GM12801 (cell line): ENCODE measurements around the gene HIVEP2.

Experiments used
- TF ChIP-seq, protein P1 (sequence below): IDR thresholded peaks from one replicate; pipeline ENCODE4 v1.5.1; 2011; ENCODE audit warnings: control low read depth; ENCODE audit not compliant: insufficient read length; ENCODE audit errors: extremely low read depth

The HIVEP2 gene

DNA sequence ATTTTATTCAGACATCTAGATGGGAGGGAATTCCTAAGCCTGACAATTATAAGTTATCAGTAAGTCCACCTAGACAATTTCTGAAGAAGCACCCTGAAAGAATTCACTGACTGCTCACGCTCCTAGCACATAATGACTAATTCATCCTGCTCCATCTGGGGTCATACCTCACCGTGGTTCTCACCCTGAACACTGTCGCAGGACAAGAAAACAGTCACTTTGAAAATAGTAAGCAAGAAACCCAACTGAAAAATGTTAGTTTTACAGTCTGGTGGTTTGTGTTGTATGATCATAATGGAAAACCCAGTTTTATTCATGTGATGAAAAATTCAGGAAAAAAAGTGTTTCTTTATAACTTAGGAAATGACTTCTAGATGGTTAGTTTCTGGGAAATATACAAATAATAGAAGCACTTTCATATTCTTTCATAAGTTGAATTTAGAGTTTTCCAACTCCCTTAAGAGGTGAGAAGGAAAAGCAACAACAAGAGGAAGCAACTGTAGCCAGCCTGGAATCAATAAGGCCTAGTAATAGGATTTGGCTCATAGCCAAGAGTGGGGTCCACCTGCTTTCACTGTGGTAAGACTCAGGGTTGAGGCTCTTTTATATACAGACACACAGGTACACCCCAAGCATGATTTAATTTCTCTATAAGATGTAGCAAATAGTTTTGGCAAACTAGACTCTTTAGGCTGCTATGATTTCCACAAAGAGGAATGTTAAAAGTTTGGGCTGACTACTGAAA is 94.1 kb downstream of the HIVEP2 start:
- TF ChIP-seq, protein P1, sequence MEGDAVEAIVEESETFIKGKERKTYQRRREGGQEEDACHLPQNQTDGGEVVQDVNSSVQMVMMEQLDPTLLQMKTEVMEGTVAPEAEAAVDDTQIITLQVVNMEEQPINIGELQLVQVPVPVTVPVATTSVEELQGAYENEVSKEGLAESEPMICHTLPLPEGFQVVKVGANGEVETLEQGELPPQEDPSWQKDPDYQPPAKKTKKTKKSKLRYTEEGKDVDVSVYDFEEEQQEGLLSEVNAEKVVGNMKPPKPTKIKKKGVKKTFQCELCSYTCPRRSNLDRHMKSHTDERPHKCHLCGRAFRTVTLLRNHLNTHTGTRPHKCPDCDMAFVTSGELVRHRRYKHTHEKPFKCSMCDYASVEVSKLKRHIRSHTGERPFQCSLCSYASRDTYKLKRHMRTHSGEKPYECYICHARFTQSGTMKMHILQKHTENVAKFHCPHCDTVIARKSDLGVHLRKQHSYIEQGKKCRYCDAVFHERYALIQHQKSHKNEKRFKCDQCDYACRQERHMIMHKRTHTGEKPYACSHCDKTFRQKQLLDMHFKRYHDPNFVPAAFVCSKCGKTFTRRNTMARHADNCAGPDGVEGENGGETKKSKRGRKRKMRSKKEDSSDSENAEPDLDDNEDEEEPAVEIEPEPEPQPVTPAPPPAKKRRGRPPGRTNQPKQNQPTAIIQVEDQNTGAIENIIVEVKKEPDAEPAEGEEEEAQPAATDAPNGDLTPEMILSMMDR, result no peak

GRCh38 chr6:142848976-142849375 is 96.0 kb downstream of the HIVEP2 start:
- TF ChIP-seq, protein P1, result no peak

DNA sequence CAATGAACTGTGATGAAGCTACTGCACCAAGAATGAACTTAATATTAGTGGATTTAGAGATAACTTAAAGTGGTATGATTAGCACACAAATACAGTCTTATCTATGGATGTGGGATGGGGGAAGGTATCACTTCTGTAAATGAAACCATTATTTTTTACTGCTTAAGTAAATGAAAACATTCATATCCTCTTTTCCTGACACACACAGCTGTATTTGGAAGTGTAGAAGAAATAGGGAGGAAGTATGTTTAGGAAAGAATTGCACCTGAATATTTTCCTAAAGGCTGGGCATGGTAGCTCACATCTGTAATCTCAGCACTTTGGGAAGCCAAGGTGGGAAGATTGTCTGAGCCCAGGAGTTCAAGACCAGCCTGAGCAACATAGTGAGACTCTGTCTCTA is 96.8 kb downstream of the HIVEP2 start:
- TF ChIP-seq, protein P1, result no peak

- TF ChIP-seq, protein P1, result no peak
These were observed 98.1 kb downstream of the HIVEP2 start for GRCh38 chr6:142846883-142847287.

DNA sequence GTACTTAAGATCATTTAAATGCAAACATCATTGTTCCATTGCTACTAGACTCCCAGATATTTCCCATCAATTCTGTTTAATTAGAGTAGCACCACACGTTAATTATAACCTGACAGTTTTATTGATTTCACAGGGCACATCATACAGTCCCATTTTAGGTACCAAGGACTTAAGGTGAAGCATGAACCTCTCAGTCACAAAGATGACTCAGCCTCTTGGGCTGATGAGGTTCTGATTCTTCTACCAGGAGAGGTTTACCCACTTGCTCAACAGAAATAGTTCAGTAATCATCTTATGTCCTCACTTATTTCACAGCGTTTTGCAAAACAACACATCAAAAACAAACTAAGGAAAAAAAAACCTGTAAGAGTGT is 98.5 kb downstream of the HIVEP2 start:
- TF ChIP-seq, protein P1, result no peak

DNA sequence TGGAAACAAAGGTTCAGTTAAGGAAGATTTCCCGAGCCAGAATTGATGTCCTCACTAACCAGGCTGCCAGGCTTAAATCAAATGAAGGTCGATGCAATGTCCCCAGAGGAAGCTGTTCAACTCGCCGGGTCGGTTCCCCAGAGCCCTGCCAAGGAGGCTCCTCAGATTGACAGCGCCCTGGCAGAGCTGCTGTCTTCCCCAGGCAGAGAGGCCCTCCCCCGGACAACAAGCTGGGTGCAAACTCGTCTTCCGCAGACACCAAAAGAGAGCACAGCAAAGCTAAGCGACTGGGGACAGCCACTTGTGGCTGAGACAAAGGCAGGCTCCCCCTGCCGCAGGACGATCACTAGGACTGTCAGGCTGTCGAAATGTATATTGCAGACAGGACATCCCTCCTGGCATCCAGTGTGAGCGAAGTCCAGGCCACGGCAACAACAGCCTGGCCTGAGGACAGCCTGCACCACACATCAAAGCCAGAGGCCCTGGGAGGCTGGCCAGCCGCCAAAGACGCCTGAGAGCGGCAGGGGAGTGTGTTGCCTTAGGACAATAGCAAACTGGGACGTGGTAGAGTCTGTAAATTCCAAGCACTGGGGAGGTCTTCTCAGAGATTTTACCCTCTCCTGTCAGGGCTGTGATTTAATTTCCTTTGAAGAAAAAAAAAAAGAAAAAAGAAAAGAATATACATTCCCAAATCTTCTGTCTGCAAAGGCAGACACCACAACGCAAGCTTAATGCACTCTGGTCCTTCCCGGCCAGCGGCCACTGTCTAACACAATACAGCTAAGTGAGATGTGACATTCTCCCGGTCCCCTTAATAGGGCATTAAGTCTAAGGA is 99.1 kb downstream of the HIVEP2 start:
- TF ChIP-seq, protein P1, result no peak

GRCh38 chr6:142845143-142845571 is 99.8 kb downstream of the HIVEP2 start:
- TF ChIP-seq, protein P1, result no peak
